Measurements from ENCODE around the gene VDAC1.
"Not testable (repeated sequence)": the region's sequence is repeated elsewhere in the genome, so short reads cannot be mapped to it uniquely, and the experiment has no call there.

The VDAC1 gene

DNA sequence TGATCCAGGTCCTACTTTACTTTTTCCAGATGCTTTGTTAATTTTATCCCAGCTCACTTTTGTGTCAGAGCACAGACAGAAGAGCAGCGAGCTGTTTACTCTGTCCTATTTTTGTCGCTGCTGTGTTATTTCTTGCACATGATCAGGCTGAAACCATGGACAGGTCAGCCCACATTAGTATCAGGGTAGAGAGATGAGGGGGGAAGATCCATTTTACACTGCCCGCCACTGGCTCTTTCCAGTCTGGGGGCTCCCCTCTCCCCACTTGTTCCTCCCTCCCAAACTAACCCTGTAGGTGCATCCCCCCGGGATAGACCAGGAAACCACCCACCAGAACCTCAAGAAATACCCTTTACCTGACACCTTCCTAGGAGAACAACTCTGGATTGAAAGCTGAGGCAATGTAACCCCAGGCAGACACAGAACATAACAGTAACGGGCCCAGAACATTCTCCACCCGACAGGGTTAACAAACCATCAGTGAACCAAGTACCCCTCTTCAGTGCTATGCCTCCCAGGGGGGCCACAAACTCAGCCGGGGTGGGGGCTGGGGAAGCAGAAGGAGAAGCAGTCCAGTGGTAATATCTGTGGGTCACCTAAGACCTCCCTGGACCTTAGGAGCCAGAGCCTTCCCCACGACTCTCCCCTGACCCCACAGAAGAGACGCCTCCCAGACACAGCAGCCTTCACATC lies 10.3 kb downstream of the VDAC1 start:
- no peak for DNase-seq

DNA sequence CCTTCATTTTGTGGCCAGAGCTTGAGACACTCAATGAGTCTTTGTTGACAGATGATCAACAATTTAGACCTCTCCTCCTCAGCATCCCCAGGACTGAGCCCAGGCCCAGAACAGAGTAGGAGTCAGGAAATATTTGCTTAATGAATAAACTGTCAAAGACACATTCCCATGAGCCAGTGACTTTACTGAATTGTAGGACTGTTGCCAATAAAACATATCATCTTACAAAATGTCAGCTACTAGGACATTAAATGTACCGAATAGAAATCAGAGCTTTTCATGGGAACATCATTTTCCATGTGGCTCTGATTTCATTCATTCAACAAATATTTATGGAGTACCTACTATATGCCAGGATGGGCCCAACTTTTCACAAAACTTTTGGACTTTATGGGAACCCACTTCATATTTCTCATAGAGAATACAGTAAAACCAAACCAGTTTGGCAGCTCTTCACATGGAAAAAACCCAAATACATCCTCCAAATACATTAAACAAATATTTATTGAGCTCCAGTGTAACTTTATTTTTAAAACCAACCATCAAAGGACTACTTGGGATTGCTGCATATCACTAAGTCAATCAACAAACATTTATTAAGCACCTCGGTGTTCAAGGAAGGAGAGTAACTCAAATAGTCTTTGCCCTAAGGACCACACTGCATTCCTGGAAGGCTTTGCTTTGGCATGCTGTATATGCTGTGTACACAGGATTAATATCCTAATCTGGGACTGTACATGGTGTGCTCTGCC lies 11.4 kb downstream of the VDAC1 start:
- DNase-seq = no peak

DNA sequence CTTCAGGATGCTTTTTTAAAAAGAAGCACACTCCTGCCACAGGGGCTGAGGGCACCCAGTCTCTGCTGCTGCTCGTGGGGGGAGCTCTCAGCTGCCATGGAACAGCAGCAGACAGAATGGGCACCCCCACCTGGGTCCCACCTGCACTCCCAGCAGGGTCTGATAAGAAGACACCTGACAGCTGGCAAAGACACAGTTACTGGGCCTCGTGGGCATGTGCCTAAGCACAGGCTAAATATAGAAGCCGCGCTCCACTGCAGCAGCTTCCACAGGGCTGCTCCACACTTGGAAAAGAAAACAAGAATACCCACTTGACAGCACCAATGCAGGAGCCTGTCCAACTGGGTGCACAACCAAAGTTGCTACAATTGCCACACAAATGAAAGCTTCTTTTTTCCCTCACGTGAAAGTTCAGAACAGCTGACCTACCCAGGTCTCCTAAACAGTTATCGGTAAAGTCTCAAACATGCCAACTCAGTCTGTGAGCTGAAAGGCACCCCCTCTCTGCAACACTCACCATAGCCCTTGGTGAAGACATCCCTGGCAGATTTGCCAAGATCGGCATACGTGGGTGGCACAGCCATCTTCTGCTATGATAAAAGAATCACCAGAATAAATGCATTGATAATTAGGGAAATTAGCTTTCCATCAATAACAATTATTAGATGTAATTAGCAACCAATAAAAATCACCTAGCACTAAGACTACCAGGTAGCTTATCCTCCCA lies 12.2 kb downstream of the VDAC1 start:
- DNase-seq = no peak

DNA sequence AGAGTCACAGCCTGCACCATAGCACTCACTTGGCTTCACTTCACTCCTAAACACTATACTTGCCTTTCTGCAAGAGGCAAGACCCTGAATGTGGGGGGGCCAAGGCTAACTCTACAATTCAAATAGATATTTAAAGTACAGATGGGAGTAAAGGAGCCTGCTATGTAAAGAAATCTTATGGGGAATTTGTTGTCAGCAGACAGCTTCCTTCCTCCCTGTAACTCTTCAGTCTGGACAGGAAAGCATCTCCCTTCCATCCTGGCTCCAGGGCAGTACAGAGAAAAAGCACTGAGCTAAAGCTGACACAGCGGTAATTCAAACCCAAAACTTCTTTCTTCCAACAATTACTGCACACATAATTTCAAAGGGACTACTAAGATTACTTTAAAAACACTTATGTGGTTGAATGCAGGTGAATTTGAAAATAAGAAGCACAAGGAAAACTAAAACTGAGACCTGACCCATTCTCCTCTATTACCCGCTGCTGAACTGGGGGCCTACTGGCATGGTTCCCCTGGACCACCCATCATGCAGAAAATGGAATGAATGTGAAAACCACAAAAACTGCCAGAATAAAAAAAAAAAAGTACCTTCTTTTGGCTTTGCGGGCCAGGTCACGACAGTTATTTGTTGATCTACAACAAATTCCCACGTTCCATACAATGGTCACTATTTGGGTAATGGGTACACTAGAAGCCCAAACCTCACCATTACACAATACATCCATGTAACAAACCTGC lies 13.4 kb downstream of the VDAC1 start:
- DNase-seq = no peak

DNA sequence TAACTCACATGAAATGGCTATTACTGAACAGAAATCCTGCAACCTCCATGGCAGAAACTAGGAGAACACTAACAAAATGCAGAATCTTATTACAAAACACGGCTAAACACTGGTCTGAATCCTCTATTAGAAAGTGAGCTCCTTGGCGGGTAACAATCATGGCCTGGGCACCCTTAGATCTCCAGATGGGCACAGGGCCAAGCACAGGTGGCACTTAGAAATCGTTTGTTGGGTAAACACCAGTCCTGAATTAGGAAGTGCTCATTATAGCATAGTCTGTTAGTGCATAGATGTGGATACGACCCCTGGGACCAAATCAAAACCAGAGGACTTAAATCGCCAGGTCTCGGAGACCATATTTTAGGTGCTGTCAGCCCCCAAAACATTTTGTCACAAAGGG lies 14.4 kb downstream of the VDAC1 start:
- DNase-seq = no peak

DNA sequence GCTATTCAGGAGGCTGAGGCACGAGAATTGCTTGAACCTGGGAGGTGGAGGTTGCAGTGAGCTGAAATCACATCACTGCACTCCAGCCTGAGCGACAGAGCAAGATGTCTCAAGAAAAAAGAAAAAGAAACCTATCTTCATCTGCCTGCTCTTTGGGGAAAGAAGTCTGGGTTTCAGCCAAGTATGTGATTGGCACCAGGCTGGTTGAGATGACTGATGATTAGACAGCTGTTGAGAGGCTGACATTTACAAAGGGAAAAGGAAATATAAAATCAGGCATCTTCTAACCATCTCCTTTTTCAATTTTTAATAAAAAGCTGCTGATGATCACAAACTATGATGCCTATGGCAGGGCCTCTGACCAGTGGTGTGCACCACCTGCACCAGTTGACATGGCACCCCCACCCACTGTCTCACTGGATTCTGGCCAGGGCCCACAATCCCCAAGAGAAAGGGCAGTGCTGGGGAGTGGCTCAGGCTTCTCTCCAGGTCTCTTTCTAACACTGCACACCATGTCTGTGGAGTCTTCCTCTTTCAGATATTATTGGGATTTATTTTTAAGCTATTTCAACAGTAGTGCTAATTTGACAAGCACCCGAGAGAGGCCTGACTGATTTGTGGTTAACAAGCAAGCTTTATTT lies 19.1 kb downstream of the VDAC1 start:
- DNase-seq = no peak

DNA sequence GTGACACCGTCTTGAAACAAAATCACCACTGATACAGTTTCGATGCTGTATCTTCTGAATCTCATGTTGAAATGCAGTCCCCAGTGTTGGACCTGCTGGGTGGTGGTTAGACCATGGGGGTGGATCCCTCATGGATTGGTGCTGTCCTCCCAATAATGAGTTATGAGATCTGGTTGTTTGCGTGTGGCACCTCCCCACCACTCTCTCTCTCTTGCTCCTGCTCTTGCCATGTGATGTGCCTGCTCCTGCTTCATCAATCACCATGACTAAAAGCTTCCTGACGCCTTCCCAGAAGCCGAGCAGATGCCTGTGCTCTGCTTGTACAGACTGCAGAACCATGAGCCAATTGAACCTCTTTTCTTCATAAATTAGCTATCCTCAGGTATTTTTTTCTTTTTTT lies 21.1 kb downstream of the VDAC1 start:
- DNase-seq = no peak

DNA sequence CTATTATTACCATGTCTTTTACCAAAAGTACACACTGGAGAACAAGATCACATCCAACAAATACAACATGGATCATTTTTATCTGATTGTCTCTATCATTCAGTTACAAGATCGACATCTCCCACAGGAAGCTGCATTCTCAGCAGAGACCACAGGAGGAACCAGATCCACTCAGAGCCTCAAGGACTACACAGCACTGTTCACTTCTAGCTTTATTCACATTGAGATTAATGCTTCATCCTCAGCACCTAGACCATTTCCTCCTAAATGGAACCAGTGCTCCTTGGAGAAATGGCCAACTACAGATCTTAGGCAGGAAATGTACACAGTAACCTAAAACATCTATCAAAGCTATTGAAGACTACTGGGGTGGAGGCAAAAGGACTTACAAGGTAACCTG lies 23.1 kb downstream of the VDAC1 start:
- DNase-seq = no peak

DNA sequence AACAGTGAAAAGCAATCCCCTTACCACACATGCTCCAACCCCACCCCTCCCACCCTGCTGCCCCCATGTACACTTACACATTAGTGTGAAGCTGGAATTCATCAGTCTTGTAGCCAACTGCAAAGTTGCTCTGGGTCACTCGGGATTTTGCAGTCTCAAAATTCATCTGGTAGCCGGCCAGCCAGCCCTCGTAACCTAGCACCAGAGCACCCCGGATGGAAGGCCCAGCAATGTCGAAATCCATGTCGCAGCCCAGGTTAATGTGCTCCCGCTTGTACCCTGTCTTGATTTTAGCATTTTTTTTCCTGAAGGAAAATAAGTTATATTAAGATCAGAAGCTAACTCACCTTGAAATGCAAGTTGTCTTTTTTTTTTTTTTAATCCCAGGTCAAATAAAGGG lies 24.1 kb downstream of the VDAC1 start:
- DNase-seq = no peak

DNA sequence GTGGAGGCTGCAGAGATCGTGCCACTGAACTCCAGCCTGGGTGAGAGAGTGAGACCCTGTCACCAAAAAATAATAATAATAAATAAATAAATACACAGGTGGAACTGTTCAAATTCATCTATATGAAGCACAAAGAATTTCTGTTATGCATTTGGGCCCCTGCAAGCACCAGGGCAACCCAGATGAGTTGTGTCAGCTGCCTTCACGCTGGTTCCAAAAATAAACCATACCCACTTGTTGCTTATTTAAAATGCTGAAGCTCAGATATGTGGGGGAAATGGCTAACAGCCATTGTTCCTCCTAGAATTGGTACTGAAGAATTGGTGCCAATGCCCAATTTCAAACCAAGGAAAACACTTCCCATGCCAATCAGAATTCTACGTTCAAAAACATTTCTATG lies 25.8 kb downstream of the VDAC1 start:
- no peak for DNase-seq

DNA sequence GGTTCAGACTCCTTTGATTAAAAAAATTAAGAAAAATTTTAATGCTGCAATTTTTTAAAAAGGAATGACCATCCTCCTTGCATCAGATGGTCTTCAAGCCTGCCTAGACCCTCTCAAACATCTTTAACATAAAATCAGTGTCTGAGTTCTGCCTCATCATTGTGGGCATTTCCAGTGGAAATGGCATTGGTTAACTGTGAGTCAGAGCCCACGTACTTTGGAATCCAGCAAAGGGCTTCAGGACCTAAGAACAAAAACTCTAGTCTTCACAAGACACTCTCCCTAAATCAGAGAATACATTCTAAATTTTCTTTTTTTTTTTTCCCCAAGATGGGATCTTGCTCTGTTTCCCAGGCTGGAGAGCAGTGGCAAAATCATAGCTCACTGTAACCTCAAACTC lies 26.9 kb downstream of the VDAC1 start:
- DNase-seq = no peak

DNA sequence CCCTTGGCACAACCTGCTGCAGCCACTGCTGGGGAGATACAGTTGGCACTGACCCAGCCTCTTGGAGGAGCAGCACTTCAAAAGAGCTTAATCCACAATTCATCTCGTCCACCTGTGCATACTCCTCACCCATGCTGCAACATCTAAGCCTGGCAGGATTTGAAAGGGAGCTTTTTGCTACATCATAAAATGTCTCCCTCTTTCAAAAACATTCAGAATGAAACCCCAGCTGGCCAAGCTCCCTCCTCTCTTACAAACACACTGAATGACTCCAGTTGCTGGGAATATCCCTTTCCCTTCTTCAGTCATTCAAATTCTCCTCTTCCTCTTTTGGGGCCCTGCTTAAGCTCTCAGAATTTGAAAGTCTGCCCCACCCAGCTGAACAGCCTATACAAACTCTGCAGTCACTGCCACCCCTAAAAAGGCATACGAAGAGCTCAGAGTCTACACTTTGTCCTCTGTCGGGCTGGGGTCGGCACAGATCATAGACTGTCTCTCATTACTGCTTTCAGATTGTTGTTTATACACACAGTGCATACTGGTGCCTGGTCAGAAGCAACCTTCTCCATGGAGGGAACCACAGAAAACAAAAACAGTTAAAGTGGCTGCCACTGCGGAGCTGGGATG lies 27.5 kb downstream of the VDAC1 start:
- DNase-seq = no peak

DNA sequence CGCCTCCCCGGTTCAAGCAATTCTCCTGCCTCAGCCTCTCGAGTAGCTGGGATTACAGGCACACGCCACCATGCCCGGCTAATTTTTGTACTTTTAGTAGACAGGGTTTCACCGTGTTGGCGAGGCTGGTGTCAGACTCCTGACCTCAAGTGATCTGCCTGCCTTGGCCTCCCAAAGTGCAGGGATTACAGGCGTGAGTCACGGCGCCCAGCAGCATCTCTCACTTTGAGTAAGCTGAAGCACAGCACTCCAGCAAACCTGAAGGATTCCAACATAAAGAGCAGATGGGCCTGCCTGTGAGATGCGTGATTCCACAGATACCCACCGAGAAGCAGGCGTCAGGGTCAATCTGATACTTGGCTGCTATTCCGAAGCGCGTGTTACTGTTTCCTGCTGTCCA lies 29.2 kb downstream of the VDAC1 start:
- not testable (repeated sequence) for DNase-seq

DNA sequence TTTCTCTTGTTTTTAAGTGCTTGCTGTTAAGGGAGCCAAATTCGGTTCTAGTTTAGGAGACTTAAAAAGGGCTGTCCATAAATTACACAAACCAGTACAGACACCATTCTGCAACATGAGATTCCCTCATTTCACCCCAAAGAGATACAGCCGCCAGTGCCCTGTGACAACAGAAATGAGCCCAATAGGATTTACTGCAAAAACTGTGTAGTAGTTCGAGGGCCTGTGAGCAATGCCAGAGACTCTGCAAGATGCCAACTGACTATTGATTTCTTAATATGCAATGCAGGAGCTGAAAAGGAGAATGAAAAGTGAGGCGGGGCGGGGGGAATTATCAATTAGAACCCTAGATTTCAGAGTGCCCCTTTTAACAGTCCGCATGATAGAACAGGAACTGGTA lies 30.6 kb downstream of the VDAC1 start:
- DNase-seq = no peak

DNA sequence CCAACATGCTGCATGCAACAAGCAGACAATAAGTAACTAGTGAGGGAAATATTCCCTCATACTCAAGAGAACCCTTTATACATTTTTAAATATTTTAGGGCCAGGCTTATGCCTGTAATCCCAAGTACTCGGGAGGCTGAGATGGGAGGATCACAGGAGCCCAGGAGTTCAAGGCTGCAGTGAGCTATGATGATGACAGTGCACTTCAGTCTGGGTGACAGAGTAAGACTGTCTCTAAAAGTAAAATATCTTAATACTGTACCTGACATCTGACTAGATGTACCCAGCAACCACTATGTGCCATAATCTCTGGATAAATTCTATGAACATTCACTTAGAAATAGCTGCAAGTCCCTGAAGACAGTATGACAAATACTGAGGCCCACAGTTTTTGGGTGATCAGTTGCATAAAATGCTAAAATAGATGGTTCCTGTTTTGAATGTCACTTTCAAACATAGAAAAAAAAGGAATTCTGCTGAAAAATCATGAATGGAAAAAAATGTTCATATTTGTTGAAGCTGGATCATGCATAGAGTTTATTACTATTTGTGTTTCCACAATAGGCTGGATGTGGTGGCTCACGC lies 34.4 kb downstream of the VDAC1 start:
- no peak for DNase-seq

DNA sequence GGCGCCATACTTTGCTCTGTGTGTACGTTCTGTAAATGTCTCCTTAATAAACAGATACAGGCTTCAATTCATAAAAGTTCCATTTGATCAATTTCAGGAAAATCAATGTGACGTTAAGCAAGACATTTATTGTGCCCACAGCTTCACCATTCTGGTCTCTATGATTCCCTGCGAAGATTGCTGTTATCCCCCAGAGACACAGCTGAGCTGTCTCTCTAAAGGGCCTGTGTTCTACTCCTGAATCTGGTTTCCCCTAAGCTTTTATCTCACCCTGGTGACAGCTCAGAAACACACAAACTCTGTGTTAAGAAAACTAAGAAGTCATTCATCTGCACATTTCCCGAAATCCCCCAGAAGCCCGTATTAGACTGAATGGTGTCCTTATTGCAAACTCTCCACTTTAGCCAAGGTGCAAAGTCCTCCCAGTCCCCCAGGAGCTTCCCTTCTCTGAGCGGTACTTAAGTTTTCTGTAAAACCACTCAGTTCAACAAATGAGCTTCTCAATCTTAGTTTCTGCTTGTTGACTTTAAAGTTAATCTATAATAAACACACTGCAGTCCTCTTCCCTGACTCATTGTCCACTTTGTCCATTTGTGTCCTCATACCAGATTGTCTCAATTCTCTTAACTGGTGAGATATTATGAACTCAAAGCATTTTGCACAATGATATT lies 35.0 kb downstream of the VDAC1 start:
- DNase-seq = no peak

DNA sequence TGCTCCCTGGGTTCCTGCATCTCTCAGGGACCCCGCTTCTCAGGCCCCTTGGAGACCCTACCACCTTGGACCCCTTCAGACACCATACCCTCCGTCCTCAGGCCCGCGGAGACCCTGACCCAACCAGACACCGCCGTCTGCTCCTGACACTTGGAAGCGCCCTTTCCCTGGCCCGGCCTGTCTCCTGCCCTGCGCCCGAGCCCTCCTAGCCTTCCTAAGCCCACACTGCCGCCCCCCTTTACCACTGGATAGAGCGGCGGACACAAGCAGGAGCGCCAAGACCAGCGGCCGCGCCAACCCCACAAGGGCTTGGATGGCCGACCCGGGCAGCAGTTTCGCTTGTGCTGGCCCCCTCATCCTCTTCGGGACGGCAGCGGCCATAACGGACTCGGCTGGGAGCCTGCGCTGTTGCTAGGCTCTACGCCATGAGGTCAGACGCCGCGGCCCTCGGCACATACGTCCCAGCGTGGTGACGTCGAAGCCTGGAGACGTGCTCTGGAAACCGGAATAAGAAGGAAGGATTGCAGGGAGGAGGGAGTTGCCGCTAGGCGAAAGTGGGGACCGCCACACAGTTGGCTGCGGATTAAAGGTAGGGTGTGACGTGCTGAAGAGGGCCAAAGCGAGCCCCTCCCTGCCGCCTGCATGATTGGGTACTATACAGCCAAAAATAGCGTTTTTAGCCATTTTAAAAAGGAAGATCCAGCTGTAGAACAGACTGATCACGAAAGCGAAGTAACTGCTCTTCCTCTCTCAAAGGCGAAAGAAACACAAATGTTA lies 36.4 kb downstream of the VDAC1 start, which contains the start of gene C5orf15:
TSS of gene C5orf15 (minus strand) at position 422 of the 777 bp plus-strand sequence. CDS start at position 381, 41 bp downstream.
- peak; percentile 79 for DNase-seq

DNA sequence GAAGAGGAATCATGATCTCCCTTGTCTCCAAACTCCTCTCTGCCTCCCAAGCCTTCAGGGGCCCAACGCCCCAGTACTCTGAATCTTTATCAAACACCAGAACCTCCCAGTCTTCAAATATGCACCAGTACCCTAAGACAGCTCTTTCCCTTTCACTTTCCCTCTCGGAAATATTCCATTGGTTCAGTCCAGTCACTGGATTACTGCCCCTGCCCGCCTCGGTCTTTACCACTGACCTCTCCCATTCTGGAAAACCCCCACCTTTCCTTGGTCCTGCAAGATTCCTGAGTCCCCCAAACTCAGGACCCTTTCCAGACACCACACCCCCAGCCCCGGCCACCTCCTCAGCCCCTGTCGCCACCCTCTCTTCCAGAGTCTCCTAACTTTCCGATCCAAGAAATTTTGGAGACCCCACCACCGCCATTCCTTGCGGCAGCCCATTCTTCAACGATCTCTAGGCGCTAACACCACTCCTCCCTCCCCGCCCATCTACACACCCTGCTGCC lies 37.0 kb downstream of the VDAC1 start:
- no peak for DNase-seq

DNA sequence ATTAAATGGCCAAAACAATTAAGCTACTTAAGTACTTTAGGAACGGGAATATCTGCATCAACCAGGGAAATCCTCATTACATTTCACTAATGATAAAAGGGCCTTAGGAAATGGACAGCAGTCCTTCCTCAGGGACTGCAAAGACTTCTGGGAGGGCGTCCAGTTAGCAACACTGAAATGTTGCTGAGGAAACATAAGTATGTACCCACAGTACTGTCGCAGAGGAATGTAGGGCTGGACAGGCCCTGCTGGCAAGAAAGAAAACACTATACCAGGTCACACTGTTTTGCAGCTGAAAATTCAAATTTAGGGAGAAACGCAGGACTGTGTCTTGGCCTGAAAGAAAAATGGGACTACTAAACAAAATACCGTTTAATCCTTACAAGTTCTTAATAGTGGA lies 37.7 kb downstream of the VDAC1 start:
- no peak for DNase-seq

DNA sequence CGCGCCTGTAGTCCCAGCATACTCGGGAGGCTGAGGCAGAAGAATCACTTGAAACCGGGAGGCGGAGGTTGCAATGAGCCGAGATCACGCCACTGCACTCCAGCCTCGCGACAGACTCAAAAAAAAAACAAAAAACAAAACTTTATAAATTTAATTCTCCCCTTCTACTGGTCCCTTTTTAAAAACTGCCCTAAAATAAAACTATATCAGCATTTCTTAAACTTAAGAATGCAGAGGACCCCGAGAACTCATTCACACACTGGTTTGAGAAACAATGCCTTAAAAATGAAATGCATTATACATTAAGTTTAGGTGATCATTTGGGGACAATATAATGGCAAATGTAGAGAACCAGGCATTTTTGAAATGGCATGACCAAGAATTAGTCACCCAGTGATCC lies 38.7 kb downstream of the VDAC1 start:
- DNase-seq = no peak
